ENCODE measurements around the gene BRD3OS. TPM values are rescaled to one million over a fixed set of nuclear protein-coding genes. Genes with fewer than 3 reads are reported as not detected.

Gene BRD3OS
- total and polyA plus RNA-seq, 2 of the 13 experiments (the other 11 are each of a cell fraction or from before 2014, with no cell fraction given) = 4.9 to 5.7 TPM

DNA sequence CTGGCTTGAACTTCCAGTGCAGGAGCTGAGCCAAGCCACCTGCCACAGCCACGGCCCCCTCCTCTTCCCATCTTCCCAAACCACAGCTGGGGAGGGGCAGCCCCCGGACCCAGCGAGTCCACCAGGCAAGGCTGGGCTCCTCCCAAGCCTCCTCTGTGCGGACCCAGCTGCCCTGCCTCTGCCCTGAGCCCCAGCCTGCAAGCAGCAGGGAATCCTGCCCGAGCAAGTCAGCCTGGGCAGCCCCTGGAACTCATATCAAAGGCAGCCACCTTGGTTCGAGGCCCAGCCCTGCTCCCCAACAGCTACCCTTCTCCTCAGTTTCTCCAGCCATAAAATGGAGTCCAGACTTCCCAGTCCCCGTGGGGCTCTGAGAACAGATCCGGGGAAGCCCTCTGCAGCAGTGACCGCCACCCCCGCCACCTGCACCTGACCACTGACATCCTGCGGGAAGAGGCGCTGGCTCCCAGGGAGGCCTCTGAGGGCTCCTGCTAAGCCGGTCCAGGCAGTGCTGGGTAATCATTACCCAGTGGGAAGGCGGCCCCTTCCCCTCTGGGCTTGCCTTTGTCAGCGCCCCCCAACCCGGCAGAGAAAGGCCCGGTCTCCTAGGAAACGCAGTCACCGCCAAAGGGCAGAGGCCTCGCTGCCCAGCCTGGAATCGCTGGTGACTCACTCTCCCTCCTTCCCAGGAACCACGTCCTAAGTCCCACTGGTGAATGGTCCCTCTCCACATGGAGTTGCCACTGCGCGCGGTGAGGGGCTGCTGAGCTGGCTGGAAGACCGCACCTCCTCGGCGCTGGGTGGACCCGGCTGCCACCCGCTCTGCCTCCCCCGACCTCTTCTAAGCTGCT is 34.7 kb upstream of the BRD3OS start (continued):
- TF ChIP-seq AGO2 (optimal IDR thresholded peaks at IDR 0.05; ENCODE audit: low read depth, low read length) (peak; percentile 56), ZEB1 (IDR thresholded peaks at IDR 0.05; ENCODE audit: insufficient replicate concordance, low read depth) (no peak), ZNF552 (CRISPR knock-in tag; IDR thresholded peaks at IDR 0.05; ENCODE audit: borderline replicate concordance) (no peak), SIN3A (IDR thresholded peaks at IDR 0.05; ENCODE audit: borderline replicate concordance, low read depth, low read length) (peak; percentile 99), ZNF775 (CRISPR knock-in tag; IDR thresholded peaks at IDR 0.05; ENCODE audit: borderline replicate concordance) (no peak), SOX5 (CRISPR knock-in tag; IDR thresholded peaks at IDR 0.05; ENCODE audit: borderline replicate concordance) (peak; percentile 56; the same call in 1 of the 2 replicates), ARNTL (CRISPR knock-in tag; IDR thresholded peaks at IDR 0.05) (no peak), KDM3A (CRISPR knock-in tag; IDR thresholded peaks at IDR 0.05; ENCODE audit: low read depth) (peak; percentile 46; the same call in 1 of the 2 replicates), KAT7 (CRISPR knock-in tag; IDR thresholded peaks at IDR 0.05; ENCODE audit: borderline replicate concordance) (peak; percentile 59; the same call in 1 of the 2 replicates), CEBPB (IDR thresholded peaks at IDR 0.05; ENCODE audit: borderline replicate concordance, low read depth, low read length) (no peak), ZNF746 (CRISPR knock-in tag; IDR thresholded peaks at IDR 0.05) (no peak)
- TF ChIP-seq, protein P1, sequence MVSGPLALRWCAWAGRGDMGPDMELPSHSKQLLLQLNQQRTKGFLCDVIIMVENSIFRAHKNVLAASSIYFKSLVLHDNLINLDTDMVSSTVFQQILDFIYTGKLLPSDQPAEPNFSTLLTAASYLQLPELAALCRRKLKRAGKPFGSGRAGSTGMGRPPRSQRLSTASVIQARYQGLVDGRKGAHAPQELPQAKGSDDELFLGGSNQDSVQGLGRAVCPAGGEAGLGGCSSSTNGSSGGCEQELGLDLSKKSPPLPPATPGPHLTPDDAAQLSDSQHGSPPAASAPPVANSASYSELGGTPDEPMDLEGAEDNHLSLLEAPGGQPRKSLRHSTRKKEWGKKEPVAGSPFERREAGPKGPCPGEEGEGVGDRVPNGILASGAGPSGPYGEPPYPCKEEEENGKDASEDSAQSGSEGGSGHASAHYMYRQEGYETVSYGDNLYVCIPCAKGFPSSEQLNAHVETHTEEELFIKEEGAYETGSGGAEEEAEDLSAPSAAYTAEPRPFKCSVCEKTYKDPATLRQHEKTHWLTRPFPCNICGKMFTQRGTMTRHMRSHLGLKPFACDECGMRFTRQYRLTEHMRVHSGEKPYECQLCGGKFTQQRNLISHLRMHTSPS (CRISPR knock-in tag; IDR thresholded peaks at IDR 0.05; ENCODE audit: low read depth) = no peak; the same call in none of the 2 replicates
- TF ChIP-seq, protein P2, sequence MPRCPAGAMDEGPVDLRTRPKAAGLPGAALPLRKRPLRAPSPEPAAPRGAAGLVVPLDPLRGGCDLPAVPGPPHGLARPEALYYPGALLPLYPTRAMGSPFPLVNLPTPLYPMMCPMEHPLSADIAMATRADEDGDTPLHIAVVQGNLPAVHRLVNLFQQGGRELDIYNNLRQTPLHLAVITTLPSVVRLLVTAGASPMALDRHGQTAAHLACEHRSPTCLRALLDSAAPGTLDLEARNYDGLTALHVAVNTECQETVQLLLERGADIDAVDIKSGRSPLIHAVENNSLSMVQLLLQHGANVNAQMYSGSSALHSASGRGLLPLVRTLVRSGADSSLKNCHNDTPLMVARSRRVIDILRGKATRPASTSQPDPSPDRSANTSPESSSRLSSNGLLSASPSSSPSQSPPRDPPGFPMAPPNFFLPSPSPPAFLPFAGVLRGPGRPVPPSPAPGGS (CRISPR knock-in tag; IDR thresholded peaks at IDR 0.05) = no peak
- TF ChIP-seq, protein P3, sequence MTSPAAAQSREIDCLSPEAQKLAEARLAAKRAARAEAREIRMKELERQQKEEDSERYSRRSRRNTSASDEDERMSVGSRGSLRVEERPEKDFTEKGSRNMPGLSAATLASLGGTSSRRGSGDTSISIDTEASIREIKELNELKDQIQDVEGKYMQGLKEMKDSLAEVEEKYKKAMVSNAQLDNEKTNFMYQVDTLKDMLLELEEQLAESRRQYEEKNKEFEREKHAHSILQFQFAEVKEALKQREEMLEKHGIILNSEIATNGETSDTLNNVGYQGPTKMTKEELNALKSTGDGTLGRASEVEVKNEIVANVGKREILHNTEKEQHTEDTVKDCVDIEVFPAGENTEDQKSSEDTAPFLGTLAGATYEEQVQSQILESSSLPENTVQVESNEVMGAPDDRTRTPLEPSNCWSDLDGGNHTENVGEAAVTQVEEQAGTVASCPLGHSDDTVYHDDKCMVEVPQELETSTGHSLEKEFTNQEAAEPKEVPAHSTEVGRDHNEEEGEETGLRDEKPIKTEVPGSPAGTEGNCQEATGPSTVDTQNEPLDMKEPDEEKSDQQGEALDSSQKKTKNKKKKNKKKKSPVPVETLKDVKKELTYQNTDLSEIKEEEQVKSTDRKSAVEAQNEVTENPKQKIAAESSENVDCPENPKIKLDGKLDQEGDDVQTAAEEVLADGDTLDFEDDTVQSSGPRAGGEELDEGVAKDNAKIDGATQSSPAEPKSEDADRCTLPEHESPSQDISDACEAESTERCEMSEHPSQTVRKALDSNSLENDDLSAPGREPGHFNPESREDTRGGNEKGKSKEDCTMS (CRISPR knock-in tag; conservative IDR thresholded peaks at IDR 0.05) = no peak
- TF ChIP-seq, protein P4, sequence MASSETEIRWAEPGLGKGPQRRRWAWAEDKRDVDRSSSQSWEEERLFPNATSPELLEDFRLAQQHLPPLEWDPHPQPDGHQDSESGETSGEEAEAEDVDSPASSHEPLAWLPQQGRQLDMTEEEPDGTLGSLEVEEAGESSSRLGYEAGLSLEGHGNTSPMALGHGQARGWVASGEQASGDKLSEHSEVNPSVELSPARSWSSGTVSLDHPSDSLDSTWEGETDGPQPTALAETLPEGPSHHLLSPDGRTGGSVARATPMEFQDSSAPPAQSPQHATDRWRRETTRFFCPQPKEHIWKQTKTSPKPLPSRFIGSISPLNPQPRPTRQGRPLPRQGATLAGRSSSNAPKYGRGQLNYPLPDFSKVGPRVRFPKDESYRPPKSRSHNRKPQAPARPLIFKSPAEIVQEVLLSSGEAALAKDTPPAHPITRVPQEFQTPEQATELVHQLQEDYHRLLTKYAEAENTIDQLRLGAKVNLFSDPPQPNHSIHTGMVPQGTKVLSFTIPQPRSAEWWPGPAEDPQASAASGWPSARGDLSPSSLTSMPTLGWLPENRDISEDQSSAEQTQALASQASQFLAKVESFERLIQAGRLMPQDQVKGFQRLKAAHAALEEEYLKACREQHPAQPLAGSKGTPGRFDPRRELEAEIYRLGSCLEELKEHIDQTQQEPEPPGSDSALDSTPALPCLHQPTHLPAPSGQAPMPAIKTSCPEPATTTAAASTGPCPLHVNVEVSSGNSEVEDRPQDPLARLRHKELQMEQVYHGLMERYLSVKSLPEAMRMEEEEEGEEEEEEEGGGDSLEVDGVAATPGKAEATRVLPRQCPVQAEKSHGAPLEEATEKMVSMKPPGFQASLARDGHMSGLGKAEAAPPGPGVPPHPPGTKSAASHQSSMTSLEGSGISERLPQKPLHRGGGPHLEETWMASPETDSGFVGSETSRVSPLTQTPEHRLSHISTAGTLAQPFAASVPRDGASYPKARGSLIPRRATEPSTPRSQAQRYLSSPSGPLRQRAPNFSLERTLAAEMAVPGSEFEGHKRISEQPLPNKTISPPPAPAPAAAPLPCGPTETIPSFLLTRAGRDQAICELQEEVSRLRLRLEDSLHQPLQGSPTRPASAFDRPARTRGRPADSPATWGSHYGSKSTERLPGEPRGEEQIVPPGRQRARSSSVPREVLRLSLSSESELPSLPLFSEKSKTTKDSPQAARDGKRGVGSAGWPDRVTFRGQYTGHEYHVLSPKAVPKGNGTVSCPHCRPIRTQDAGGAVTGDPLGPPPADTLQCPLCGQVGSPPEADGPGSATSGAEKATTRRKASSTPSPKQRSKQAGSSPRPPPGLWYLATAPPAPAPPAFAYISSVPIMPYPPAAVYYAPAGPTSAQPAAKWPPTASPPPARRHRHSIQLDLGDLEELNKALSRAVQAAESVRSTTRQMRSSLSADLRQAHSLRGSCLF (CRISPR knock-in tag; IDR thresholded peaks at IDR 0.05; ENCODE audit: borderline replicate concordance) = no peak
- TF ChIP-seq, protein P5, sequence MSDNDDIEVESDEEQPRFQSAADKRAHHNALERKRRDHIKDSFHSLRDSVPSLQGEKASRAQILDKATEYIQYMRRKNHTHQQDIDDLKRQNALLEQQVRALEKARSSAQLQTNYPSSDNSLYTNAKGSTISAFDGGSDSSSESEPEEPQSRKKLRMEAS (IDR thresholded peaks at IDR 0.05) = peak; percentile 74
